ENCODE measurements around the gene CCDC6.

- TF ChIP-seq CTCF (conservative IDR thresholded peaks at IDR 0.05) (no peak), EZH2 (IDR thresholded peaks at IDR 0.05; ENCODE audit: low read depth) (no peak)
Measured at GRCh38 chr10:59781511-59781910, 124.8 kb downstream of the CCDC6 start.
